ENCODE measurements around the gene RPS16. TPM values are rescaled to one million over a fixed set of nuclear protein-coding genes. Genes with fewer than 3 reads are reported as not detected.

Gene RPS16
- total and polyA plus RNA-seq, 9 of the 15 experiments (the other 6 are each of a cell fraction or from before 2014, with no cell fraction given) = 82.6 to 3,671 (median 2,204) TPM

- TF ChIP-seq ZBTB2 (IDR thresholded peaks at IDR 0.05) (no peak), POLR2A (conservative IDR thresholded peaks at IDR 0.05) (peak; percentile 25; the same call in 1 of the 2 replicates), NR1H2 (CRISPR knock-in tag; IDR thresholded peaks at IDR 0.05) (no peak), HNRNPLL (IDR thresholded peaks at IDR 0.05; ENCODE audit: low read depth, low read length, poor library complexity, severe bottlenecking) (no peak), LEF1 (IDR thresholded peaks at IDR 0.05) (no peak), TCF7 (IDR thresholded peaks at IDR 0.05; ENCODE audit: borderline replicate concordance) (no peak), FOXP1 (CRISPR knock-in tag; IDR thresholded peaks at IDR 0.05) (no peak), NFE2L1 (tag; IDR thresholded peaks at IDR 0.05; ENCODE audit: borderline replicate concordance, low read depth) (no peak), MLX (CRISPR knock-in tag; conservative IDR thresholded peaks at IDR 0.05) (no peak), MGA (IDR thresholded peaks at IDR 0.05) (no peak), SAFB2 (IDR thresholded peaks at IDR 0.05; ENCODE audit: borderline replicate concordance, low read depth, low read length, severe bottlenecking) (no peak), ZNF140 (CRISPR knock-in tag; IDR thresholded peaks at IDR 0.05) (no peak), CBX8 (IDR thresholded peaks at IDR 0.05; ENCODE audit: borderline replicate concordance, extremely low read depth, low read depth, low read length, poor library complexity, severe bottlenecking) (no peak)
Measured at GRCh38 chr19:39385629-39386411, 49.9 kb downstream of the RPS16 start (continued).

All from K562 (cell line).